Activated CD8-positive, alpha-beta memory T cell treated with anti-CD3 and anti-CD28 coated beads for 36 hours (primary cell): ENCODE measurements around the gene TMX2. TPM values are rescaled to one million over a fixed set of nuclear protein-coding genes. Genes with fewer than 3 reads are reported as not detected.

Experiments
- CTCF ChIA-PET: fragments of 350-600 bp; sonication (Branson Sonifier 250); formaldehyde crosslinking; loops from one replicate; lab custom pipeline; 2021; ENCODE audit warnings: antibody characterized with exemption; lab: Charles Lee
- POLR2A ChIA-PET: fragments of 350-600 bp; sonication (Branson Sonifier 250); formaldehyde crosslinking; loops from one replicate; lab custom pipeline; 2021; ENCODE audit warnings: antibody characterized with exemption; lab: Charles Lee
- total RNA-seq, 2 experiments: library from RNA; stranded (reverse); gene quantifications; one replicate each; pipeline ENCODE4 v1.2.3, GENCODE V29; 2021

Gene TMX2
- total RNA-seq, 2 experiments from 2014 or later, result 115 to 116 TPM

DNA sequence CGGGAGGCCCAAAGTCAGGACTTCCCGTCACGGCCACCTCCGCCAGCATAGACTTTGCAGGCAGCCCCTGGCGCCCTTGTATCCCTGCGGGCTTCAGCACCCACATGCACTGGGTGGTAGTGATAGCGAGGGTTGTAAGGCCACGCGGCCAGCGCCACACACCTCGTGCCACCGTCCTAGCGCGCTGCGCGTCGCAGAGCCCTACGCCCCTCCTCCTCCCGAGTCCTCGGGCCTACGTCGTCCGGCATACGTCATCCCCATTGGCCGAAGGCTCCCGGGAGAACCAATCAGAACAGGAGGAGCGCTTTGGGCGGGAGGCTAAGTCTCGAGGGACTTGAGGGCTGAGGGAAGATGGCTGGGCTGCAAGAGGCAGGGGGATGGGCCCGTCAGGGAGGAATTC lies 40.6 kb downstream of the TMX2 start:
- CTCF ChIA-PET, result interaction anchor here (1.1 to 1.2 kb wide), 2 partner anchors 9 to 42 kb away, joined by 3 to 4 read pairs; no protein-coding TSS in a partner anchor
- POLR2A ChIA-PET, result no interaction called here

DNA sequence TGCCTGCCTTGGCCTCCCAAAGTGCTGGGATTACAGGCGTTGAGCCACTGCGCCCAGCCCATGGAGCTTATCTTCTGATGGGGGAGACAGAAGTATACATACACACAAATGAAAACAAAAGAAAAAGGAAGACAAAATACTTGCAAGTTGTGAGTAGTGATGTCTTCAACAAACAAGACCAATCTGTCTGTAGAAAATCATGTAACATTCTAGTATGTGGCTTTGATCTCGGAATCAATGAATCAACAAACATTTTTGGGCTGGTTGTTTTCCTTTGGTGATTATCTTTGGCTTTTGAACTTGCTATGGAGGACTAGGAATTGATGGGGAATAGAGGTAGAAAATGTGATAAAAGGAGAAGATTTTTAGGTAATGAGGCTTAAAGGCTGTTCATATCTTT lies 45.8 kb downstream of the TMX2 start:
- ChIA-PET POLR2A (no interaction called here), CTCF (interaction anchor here (1.6 kb wide), 1 partner anchor 42 kb away, joined by 8 read pairs; no protein-coding TSS in a partner anchor)

GRCh38 chr11:57761301-57762234 lies 49.2 kb downstream of the TMX2 start, which contains the start of gene CTNND1:
CTNND1 (plus strand) TSS chr11:57761802; CDS start chr11:57791479, 29,677 bp downstream.
- ChIA-PET CTCF (no interaction called here), POLR2A (no interaction called here)

DNA sequence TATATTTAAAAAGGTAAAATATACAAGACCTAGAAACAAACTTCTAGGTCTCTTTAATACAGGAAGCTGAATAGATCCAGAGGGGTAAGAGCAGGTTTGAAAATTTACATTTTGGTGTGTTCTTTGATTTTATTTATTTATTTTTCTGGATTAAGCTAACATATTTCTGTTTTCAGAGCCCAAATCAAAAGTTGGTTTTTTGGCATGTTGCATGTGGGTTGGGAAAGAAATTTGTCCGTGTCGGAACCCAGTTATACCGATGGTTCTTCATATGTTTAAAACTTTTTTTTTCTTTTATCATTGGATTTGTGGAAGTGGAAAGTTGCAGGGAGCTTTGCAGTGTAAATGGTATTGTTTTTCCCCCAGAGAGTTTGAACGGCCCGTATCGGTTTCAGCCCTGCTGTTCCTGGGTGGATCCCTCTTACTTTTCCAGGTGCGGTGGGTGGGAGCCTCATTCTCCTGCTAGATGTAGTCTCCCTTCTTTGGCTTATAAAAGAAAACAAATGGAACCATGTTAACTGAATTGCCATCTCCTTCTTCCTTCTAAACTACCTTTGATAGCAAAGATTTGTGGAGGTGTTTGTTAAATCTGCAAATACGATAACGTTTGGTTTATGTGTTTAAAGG lies 50.0 kb downstream of the TMX2 start:
- POLR2A ChIA-PET, result no interaction called here
- CTCF ChIA-PET, result no interaction called here

- ChIA-PET CTCF (interaction anchor here (0.8 to 1.0 kb wide), 2 partner anchors 11 to 12 kb away, joined by 3 read pairs; partner anchors contain the start of gene BTBD18), POLR2A (no interaction called here)
Observed at GRCh38 chr11:57763568-57763967, 51.2 kb downstream of the TMX2 start.

- ChIA-PET POLR2A (no interaction called here), CTCF (interaction anchor here (0.8 to 1.0 kb wide), 2 partner anchors 11 to 13 kb away, joined by 3 read pairs; partner anchors contain the start of gene BTBD18)
Observed at GRCh38 chr11:57764021-57764420, 51.6 kb downstream of the TMX2 start.

- CTCF ChIA-PET, result interaction anchor here (0.8 to 1.0 kb wide), 2 partner anchors 10 to 13 kb away, joined by 3 read pairs; partner anchors contain the start of gene BTBD18
- POLR2A ChIA-PET, result no interaction called here
Observed at GRCh38 chr11:57764566-57764965, 52.2 kb downstream of the TMX2 start.

- ChIA-PET CTCF (no interaction called here), POLR2A (no interaction called here)
Observed at GRCh38 chr11:57764972-57765371, 52.6 kb downstream of the TMX2 start.

DNA sequence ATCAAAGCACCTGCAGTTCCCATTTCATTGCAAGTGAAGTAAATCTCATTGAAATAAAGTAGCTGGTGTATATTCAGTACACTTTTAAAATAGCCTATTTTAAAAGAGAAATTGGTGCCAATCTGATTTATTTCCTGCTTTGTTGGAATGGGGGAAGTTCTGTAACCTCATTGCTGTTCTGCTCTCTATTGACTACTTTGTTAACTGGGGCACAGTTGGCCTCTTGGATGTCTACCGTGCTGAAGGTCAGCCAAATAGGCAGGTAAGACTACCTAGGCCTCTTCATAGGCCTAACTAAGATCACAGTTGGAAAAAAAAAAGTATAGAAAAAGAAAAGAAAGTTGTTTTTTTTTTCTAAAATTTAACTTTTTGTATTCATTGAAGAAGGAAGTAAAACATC lies 58.4 kb downstream of the TMX2 start:
- CTCF ChIA-PET, result interaction anchor here (1.3 kb wide), 1 partner anchor 9 kb away, joined by 3 read pairs; no protein-coding TSS in a partner anchor

GRCh38 chr11:57771365-57771764 lies 59.0 kb downstream of the TMX2 start:
- ChIA-PET CTCF (no interaction called here), POLR2A (interaction anchor here (0.6 to 0.9 kb wide), 2 partner anchors 60 to 103 kb away, joined by 3 to 4 read pairs; partner anchors contain the start of gene ZDHHC5)

More for the DNA sequence above, 58.4 kb downstream of the TMX2 start:
- POLR2A ChIA-PET, result interaction anchor here (0.9 kb wide), 1 partner anchor 59 kb away, joined by 4 read pairs; no protein-coding TSS in a partner anchor

DNA sequence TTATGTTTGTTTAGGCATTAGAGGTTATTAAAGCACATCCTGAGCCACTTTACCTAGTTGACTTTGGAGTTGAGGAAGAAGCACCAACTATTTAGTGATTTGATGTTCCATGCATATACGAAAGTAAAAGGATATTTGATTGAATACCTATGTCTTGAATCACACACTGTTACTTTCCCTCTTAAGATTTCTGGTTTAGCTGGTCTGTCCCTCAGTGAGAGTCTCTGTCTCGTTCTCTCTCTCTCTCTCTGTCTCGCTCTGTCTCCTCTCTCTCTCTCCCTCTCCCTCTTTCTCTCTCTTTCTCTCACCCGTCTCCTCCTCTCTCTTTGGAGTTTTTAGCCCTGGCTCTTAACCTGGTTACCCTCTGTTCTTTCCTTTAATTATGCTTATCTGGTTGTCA lies 60.2 kb downstream of the TMX2 start:
- ChIA-PET CTCF (no interaction called here), POLR2A (no interaction called here)

- CTCF ChIA-PET, result no interaction called here
- POLR2A ChIA-PET, result no interaction called here
Observed at GRCh38 chr11:57773026-57773598, 60.7 kb downstream of the TMX2 start.

- ChIA-PET CTCF (interaction anchor here (0.9 kb wide), 1 partner anchor 11 kb away, joined by 3 read pairs; no protein-coding TSS in a partner anchor), POLR2A (no interaction called here)
Observed at GRCh38 chr11:57775491-57775890, 63.1 kb downstream of the TMX2 start.

GRCh38 chr11:57776031-57776521 lies 63.7 kb downstream of the TMX2 start:
- ChIA-PET POLR2A (no interaction called here), CTCF (interaction anchor here (0.7 kb wide), 1 partner anchor 25 kb away, joined by 3 read pairs; no protein-coding TSS in a partner anchor)

- ChIA-PET CTCF (interaction anchor here (0.7 kb wide), 1 partner anchor 24 kb away, joined by 3 read pairs; no protein-coding TSS in a partner anchor), POLR2A (no interaction called here)
Observed at GRCh38 chr11:57776577-57777210, 64.3 kb downstream of the TMX2 start.

DNA sequence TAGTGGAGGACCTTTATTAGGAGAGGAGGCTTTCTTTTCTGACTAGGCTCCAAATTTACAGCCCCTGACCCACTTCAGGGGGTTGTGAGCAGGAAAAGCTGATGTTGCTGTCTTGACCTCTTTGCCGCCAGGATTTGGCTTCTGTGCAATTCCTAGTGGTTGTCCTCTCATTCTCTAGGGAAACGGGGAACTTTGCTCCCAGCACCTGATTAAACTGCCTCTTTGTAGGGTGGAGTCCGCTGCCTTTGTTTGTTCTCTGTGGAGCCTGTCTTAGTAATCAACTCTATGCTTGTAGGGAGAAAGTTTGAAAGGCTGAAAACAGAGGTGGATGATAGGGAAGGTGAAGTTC lies 65.5 kb downstream of the TMX2 start:
- CTCF ChIA-PET, result no interaction called here
- POLR2A ChIA-PET, result no interaction called here

GRCh38 chr11:57778318-57779037 lies 66.1 kb downstream of the TMX2 start:
- CTCF ChIA-PET, result interaction anchor here (1.5 kb wide), 1 partner anchor 22 kb away, joined by 3 read pairs; no protein-coding TSS in a partner anchor
- POLR2A ChIA-PET, result no interaction called here

- POLR2A ChIA-PET, result no interaction called here
Observed at GRCh38 chr11:57779276-57779675, 66.9 kb downstream of the TMX2 start.

More at GRCh38 chr11:57779276-57779675, 66.9 kb downstream of the TMX2 start:
- CTCF ChIA-PET, result interaction anchor here (1.5 kb wide), 1 partner anchor 21 kb away, joined by 3 read pairs; no protein-coding TSS in a partner anchor
